NB4 (cell line): ENCODE measurements around the gene GADD45G.

Experiments used
- DNase-seq: peaks from one replicate; pipeline ENCODE4 v3.0.0; 2010; ENCODE audit warnings: low read depth
- H3K4me3 ChIP-seq: one replicate; pipeline ENCODE4 v1.5.1; 2011; ENCODE audit warnings: mild to moderate bottlenecking, low read depth, low read length, moderate library complexity
- CTCF ChIP-seq: IDR thresholded peaks from one replicate; pipeline ENCODE4 v1.5.1; 2012; ENCODE audit warnings: low read depth, low read length
- MAX ChIP-seq: IDR thresholded peaks from 2 replicates; pipeline ENCODE4 v1.6.1; 2011; ENCODE audit warnings: low read depth, low read length
- MYC ChIP-seq: IDR thresholded peaks from 2 replicates; pipeline ENCODE4 v1.6.1; 2011; ENCODE audit warnings: low read depth, low read length
- POLR2A ChIP-seq: IDR thresholded peaks from 2 replicates; pipeline ENCODE4 v1.6.1; 2011; ENCODE audit warnings: mild to moderate bottlenecking; ENCODE audit not compliant: insufficient read length; ENCODE audit errors: extremely low read depth

The GADD45G gene

GRCh38 chr9:89594811-89595550, 9.8 kb upstream of the GADD45G start:
- no peak for TF ChIP-seq MAX
- no peak for TF ChIP-seq MYC
- no peak for TF ChIP-seq POLR2A
- TF ChIP-seq CTCF, result no peak
- no peak overlapping the region for H3K4me3 ChIP-seq
- no peak for DNase-seq

GRCh38 chr9:89595646-89596045, 9.2 kb upstream of the GADD45G start:
- no peak for DNase-seq
- TF ChIP-seq POLR2A (no peak), MYC (no peak)
- H3K4me3 ChIP-seq, result no peak overlapping the region

- TF ChIP-seq MYC (no peak), MAX (no peak), CTCF (no peak), POLR2A (no peak)
- no peak for DNase-seq
- H3K4me3 ChIP-seq, result no peak overlapping the region
Observed at GRCh38 chr9:89596937-89597555, 7.8 kb upstream of the GADD45G start.

GRCh38 chr9:89597711-89598362, 7.0 kb upstream of the GADD45G start:
- no peak overlapping the region for H3K4me3 ChIP-seq
- peak; percentile 73 for DNase-seq
- TF ChIP-seq MYC (no peak), CTCF (peak; percentile 70)

- no peak for DNase-seq
- TF ChIP-seq MAX, result no peak
- no peak for TF ChIP-seq POLR2A
- TF ChIP-seq MYC, result no peak
- no peak for TF ChIP-seq CTCF
- H3K4me3 ChIP-seq, result no peak overlapping the region
Observed at GRCh38 chr9:89598363-89598713, 6.5 kb upstream of the GADD45G start.

GRCh38 chr9:89598926-89599325, 5.9 kb upstream of the GADD45G start:
- no peak for DNase-seq
- no peak overlapping the region for H3K4me3 ChIP-seq
- no peak for TF ChIP-seq MYC
- TF ChIP-seq MAX, result no peak
- TF ChIP-seq POLR2A, result no peak
- TF ChIP-seq CTCF, result no peak
